Body of pancreas (tissue), 4 donors: ENCODE measurements around the gene ZNF519. TPM values are rescaled to one million over a fixed set of nuclear protein-coding genes. Genes with fewer than 3 reads are reported as not detected.

ENCODE experiments used
- ATAC-seq: fragments of 150-250 bp; one replicate; pipeline ENCODE4 v1.9.1; 2016
- DNase-seq, 4 donors: peaks; one replicate each; pipeline ENCODE4 v3.0.0-alpha.2; 2019
- H3K27ac ChIP-seq, 4 donors: fragments of 200-600 bp; sonication (generic); 1 replicate in 3 of 4; 2 replicates in 1 of 4; pipeline versions ENCODE4 v1.5.1 to v1.6.1; 2016 to 2019; ENCODE audit warnings: mild to moderate bottlenecking in 1 of 4, mixed read lengths in 1 of 4, moderate library complexity in 1 of 4
- H3K27me3 ChIP-seq, 2 donors: fragments of 200-600 bp; sonication (generic); one replicate each; pipeline ENCODE4 v1.6.0; 2016; ENCODE audit warnings: mild to moderate bottlenecking in 1 of 2
- H3K36me3 ChIP-seq, 2 donors: fragments of 200-600 bp; sonication (generic); replicated peaks in 1 of 2; 2 replicates each; pipeline ENCODE4 v1.5.1; 2016; ENCODE audit warnings: low read depth in 2 of 2; ENCODE audit not compliant: insufficient read depth in 1 of 2
- H3K4me1 ChIP-seq: fragments of 200-600 bp; sonication (generic); one replicate; pipeline ENCODE4 v1.6.0; 2016
- H3K4me3 ChIP-seq, 2 donors: fragments of 200-600 bp; sonication (generic); 1 replicate in 1 of 2; 2 replicates in 1 of 2; pipeline ENCODE4 v1.5.1; 2016 to 2019
- H3K9me3 ChIP-seq, 3 donors: fragments of 200-600 bp; sonication (generic); 1 replicate in 2 of 3; 2 replicates in 1 of 3; pipeline ENCODE4 v1.5.1; 2016
- CTCF ChIP-seq, 7 experiments: fragments of 450-650 bp in 4 of 7; fragments of 200-600 bp in 3 of 7; sonication (generic) in 3 of 7; IDR thresholded peaks; one replicate each; pipeline ENCODE4 v1.5.1; 2016 to 2019; ENCODE audit warnings: antibody characterized with exemption in 7 of 7
- POLR2A ChIP-seq, 3 donors: fragments of 450-650 bp; IDR thresholded peaks; one replicate each; pipeline ENCODE4 v1.6.1; 2016; ENCODE audit warnings: antibody characterized with exemption in 3 of 3, mild to moderate bottlenecking in 2 of 3
- WGBS, 2 donors: methylation state at CpG; one replicate each; pipeline ENCODE4 v1.1.5; 2017; 5-methylcytosine and 5-hydroxymethylcytosine counted together
- intact Hi-C: fragments of 100-400 bp; cut with DNase I; formaldehyde crosslinking; loops from one replicate; pipeline ENCODE4 v1.15.1; 2023
- total RNA-seq, 2 donors: library from RNA; depleted of rRNA; stranded (reverse); fragments of >200 nt; gene quantifications; one replicate each; pipeline ENCODE4 v1.1.0, GENCODE V29; 2016

Gene ZNF519
- total RNA-seq, 2 donors from 2014 or later: 3.9 to 14.5 TPM

- intact Hi-C loops: loop anchor here (10.0 kb wide), 1 partner anchor 274 kb away; the partner anchor contains the start of gene MC5R
- ATAC-seq (no peak), DNase-seq (no peak)
- Histone ChIP-seq H3K36me3 (no peaks in the 10 kb centered on the region), H3K4me3 (no peak overlapping the region), H3K9me3 (no peaks in the 10 kb centered on the region), H3K4me1 (no peaks in the 10 kb centered on the region), H3K27ac (no peak overlapping the region), H3K27me3 (no peaks in the 10 kb centered on the region)
- TF ChIP-seq POLR2A (IDR thresholded peaks at IDR 0.05): no peak
- TF ChIP-seq CTCF (IDR thresholded peaks at IDR 0.05): no peak
- 81 to 83% methylated on average over 6 of the region's 6 CpGs for WGBS, 2 donors
Observed at GRCh38 chr18:14098428-14098827, 33.8 kb downstream of the ZNF519 start.

GRCh38 chr18:14097761-14098160 is 34.5 kb downstream of the ZNF519 start:
- TF ChIP-seq POLR2A (IDR thresholded peaks at IDR 0.05) (no peak), CTCF (IDR thresholded peaks at IDR 0.05) (no peak)
- Histone ChIP-seq H3K4me1 (no peaks in the 10 kb centered on the region), H3K36me3 (no peaks in the 10 kb centered on the region), H3K4me3 (no peak overlapping the region), H3K27ac (no peak overlapping the region), H3K9me3 (no peaks in the 10 kb centered on the region), H3K27me3 (no peaks in the 10 kb centered on the region)
- ATAC-seq: no peak
- intact Hi-C loops: loop anchor here (10.0 kb wide), 1 partner anchor 273 kb away; the partner anchor contains the start of gene MC5R
- no peak for DNase-seq
- 94 to 98% methylated on average over 2 of the region's 2 CpGs for WGBS, 2 donors

GRCh38 chr18:14093307-14093915 is 38.8 kb downstream of the ZNF519 start:
- Histone ChIP-seq H3K4me1 (no peaks in the 10 kb centered on the region), H3K9me3 (no peaks in the 10 kb centered on the region), H3K27me3 (no peaks in the 10 kb centered on the region), H3K36me3 (no peaks in the 10 kb centered on the region), H3K4me3 (no peak overlapping the region), H3K27ac (no peak overlapping the region)
- no peak for ATAC-seq
- intact Hi-C loops: loop anchor here (10.0 kb wide), 1 partner anchor 269 kb away; the partner anchor contains the start of gene MC5R
- TF ChIP-seq POLR2A (IDR thresholded peaks at IDR 0.05): no peak
- TF ChIP-seq CTCF (IDR thresholded peaks at IDR 0.05): no peak
- no peak for DNase-seq
- WGBS, 2 donors: 46 to 48% methylated on average over 1 of the region's 1 CpG

- TF ChIP-seq POLR2A (IDR thresholded peaks at IDR 0.05) (no peak), CTCF (IDR thresholded peaks at IDR 0.05) (no peak)
- Histone ChIP-seq H3K36me3 (no peaks in the 10 kb centered on the region), H3K9me3 (no peaks in the 10 kb centered on the region), H3K27ac (no peak overlapping the region), H3K27me3 (no peaks in the 10 kb centered on the region), H3K4me3 (no peak overlapping the region), H3K4me1 (no peaks in the 10 kb centered on the region)
- 84 to 85% methylated on average over 7 of the region's 7 CpGs for whole genome bisulfite sequencing, 2 donors
- DNase-seq: no peak
- intact Hi-C loops: loop anchor here (10.0 kb wide), 1 partner anchor 268 kb away; the partner anchor contains the start of gene MC5R
- no peak for ATAC-seq
Observed at GRCh38 chr18:14092625-14093306, 39.5 kb downstream of the ZNF519 start.
